Nephron progenitor cell (in vitro differentiated cells): ENCODE measurements around the gene SIRPA.

Experiments
- DNase-seq: peaks from one replicate; pipeline ENCODE4 v3.0.0; 2021
- H3K27ac Mint-ChIP-seq: 2 replicates; pipeline ENCODE4 v1.8.0; 2021; ENCODE audit warnings: mild to moderate bottlenecking, moderate library complexity, mixed read lengths
- H3K27me3 Mint-ChIP-seq: 2 replicates; pipeline ENCODE4 v1.8.0; 2021; ENCODE audit warnings: mild to moderate bottlenecking, low read depth, mixed read lengths; ENCODE audit not compliant: poor library complexity
- H3K36me3 Mint-ChIP-seq: 2 replicates; pipeline ENCODE4 v1.8.0; 2021; ENCODE audit warnings: low read depth, mixed read lengths
- H3K4me1 Mint-ChIP-seq: 2 replicates; pipeline ENCODE4 v1.8.0; 2021; ENCODE audit warnings: mixed read lengths
- H3K4me3 Mint-ChIP-seq: 2 replicates; pipeline ENCODE4 v1.8.0; 2021; ENCODE audit warnings: mild to moderate bottlenecking, moderate library complexity, mixed read lengths
- H3K9me3 Mint-ChIP-seq: 2 replicates; pipeline ENCODE4 v1.8.0; 2021; ENCODE audit warnings: mild to moderate bottlenecking, moderate library complexity, mixed read lengths
- TF ChIP-seq, protein P1 (sequence below): fragments of 200-600 bp; sonication (generic); IDR thresholded peaks from 2 replicates; pipeline ENCODE4 v1.5.0; 2021; ENCODE audit warnings: antibody characterized with exemption

Gene SIRPA

GRCh38 chr20:1946442-1946761, 51.2 kb downstream of the SIRPA start:
- no peaks in the 10 kb centered on the region for H3K36me3 Mint-ChIP-seq
- no peak for DNase-seq
- TF ChIP-seq, protein P1, sequence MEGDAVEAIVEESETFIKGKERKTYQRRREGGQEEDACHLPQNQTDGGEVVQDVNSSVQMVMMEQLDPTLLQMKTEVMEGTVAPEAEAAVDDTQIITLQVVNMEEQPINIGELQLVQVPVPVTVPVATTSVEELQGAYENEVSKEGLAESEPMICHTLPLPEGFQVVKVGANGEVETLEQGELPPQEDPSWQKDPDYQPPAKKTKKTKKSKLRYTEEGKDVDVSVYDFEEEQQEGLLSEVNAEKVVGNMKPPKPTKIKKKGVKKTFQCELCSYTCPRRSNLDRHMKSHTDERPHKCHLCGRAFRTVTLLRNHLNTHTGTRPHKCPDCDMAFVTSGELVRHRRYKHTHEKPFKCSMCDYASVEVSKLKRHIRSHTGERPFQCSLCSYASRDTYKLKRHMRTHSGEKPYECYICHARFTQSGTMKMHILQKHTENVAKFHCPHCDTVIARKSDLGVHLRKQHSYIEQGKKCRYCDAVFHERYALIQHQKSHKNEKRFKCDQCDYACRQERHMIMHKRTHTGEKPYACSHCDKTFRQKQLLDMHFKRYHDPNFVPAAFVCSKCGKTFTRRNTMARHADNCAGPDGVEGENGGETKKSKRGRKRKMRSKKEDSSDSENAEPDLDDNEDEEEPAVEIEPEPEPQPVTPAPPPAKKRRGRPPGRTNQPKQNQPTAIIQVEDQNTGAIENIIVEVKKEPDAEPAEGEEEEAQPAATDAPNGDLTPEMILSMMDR, result no peak
- no peak overlapping the region for H3K27ac Mint-ChIP-seq
- H3K27me3 Mint-ChIP-seq, result peaks cover 36% of the 10 kb centered on the region
- no peaks in the 10 kb centered on the region for H3K9me3 Mint-ChIP-seq
- peaks cover 59% of the 10 kb centered on the region for H3K4me1 Mint-ChIP-seq
- H3K4me3 Mint-ChIP-seq, result peak overlapping the region; percentile 77

DNA sequence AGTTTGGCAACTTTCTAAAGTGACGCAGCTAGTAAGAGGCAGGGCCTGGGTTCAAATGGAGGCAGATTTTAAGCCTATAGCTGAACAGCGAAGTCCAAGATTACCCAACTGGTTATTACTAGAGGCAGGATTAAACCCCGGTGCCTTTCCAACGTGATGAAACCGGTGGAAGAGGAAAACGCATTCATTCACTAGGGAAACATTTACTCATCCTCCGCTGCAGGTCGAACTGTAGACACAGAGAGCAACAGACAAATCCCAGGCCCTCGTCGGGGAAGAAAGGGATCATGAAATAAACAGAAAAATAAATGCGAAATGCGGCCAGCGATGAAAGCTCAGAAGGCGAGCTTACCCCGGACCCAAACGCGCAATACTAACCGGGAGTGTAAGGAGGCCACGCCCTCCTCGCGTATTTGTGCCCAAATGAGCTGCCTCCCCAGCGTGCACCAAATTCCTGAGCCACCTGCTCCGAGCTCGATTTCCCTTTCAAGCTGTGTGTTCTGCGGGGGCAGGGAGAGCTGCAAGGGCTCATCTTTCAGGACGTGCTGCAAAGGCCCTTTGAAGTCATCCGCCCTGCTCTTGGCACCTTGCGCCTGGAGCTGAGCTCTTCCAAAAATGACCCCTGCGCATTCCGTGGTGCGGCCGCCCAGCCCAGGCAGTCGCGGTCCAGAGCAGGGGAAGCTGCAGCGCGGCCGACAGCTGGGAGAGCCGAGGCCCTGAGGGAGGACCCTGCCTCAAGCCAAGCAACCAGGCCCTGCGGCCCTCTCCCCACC, 51.7 kb downstream of the SIRPA start:
- Mint-ChIP-seq H3K9me3 (no peaks in the 10 kb centered on the region), H3K4me1 (peaks cover 64% of the 10 kb centered on the region), H3K27me3 (peaks cover 36% of the 10 kb centered on the region), H3K4me3 (peak overlapping the region; percentile 77), H3K27ac (no peak overlapping the region), H3K36me3 (no peaks in the 10 kb centered on the region)
- DNase-seq, result peak; percentile 75
- TF ChIP-seq, protein P1, result no peak

GRCh38 chr20:1947535-1947846, 52.3 kb downstream of the SIRPA start:
- Mint-ChIP-seq H3K9me3 (no peaks in the 10 kb centered on the region), H3K4me3 (peak overlapping the region; percentile 14), H3K4me1 (peaks cover 64% of the 10 kb centered on the region), H3K27me3 (peaks cover 36% of the 10 kb centered on the region), H3K36me3 (no peaks in the 10 kb centered on the region), H3K27ac (no peak overlapping the region)
- no peak for DNase-seq
- TF ChIP-seq, protein P1, result no peak

- H3K36me3 Mint-ChIP-seq, result no peaks in the 10 kb centered on the region
- peak overlapping the region; percentile 57 for H3K27ac Mint-ChIP-seq
- no peak for DNase-seq
- TF ChIP-seq, protein P1, result no peak
- H3K9me3 Mint-ChIP-seq, result no peaks in the 10 kb centered on the region
- no peak overlapping the region for H3K4me3 Mint-ChIP-seq
- H3K27me3 Mint-ChIP-seq, result peaks cover 26% of the 10 kb centered on the region
- peaks cover 60% of the 10 kb centered on the region for H3K4me1 Mint-ChIP-seq
Measured at GRCh38 chr20:1949347-1950100, 54.3 kb downstream of the SIRPA start.

- H3K27me3 Mint-ChIP-seq, result peaks cover 16% of the 10 kb centered on the region
- no peaks in the 10 kb centered on the region for H3K36me3 Mint-ChIP-seq
- peak; percentile 20 for DNase-seq
- no peaks in the 10 kb centered on the region for H3K9me3 Mint-ChIP-seq
- TF ChIP-seq, protein P1, result no peak
- H3K27ac Mint-ChIP-seq, result no peak overlapping the region
- H3K4me3 Mint-ChIP-seq, result no peak overlapping the region
- peaks cover 62% of the 10 kb centered on the region for H3K4me1 Mint-ChIP-seq
Measured at GRCh38 chr20:1950836-1951235, 55.6 kb downstream of the SIRPA start.
